Measurements from ENCODE around the gene CDH22.

CDH22 gene

GRCh38 chr20:46265539-46265938, 42.8 kb downstream of the CDH22 start:
- peak overlapping the region; percentile 67 for H3K27ac ChIP-seq
- no peak for TF ChIP-seq CTCF (conservative IDR thresholded peaks at IDR 0.05)

- TF ChIP-seq CTCF (conservative IDR thresholded peaks at IDR 0.05), result no peak
- peak overlapping the region; percentile 67 for H3K27ac ChIP-seq
Observed at GRCh38 chr20:46264391-46265266, 43.7 kb downstream of the CDH22 start.

GRCh38 chr20:46261456-46262253, 46.6 kb downstream of the CDH22 start:
- H3K27ac ChIP-seq, result no peak overlapping the region
- no peak for TF ChIP-seq CTCF (conservative IDR thresholded peaks at IDR 0.05)

GRCh38 chr20:46260936-46261454, 47.3 kb downstream of the CDH22 start:
- no peak for TF ChIP-seq CTCF (conservative IDR thresholded peaks at IDR 0.05)
- no peak overlapping the region for H3K27ac ChIP-seq

GRCh38 chr20:46260480-46260879, 47.8 kb downstream of the CDH22 start:
- H3K27ac ChIP-seq, result no peak overlapping the region
- no peak for TF ChIP-seq CTCF (conservative IDR thresholded peaks at IDR 0.05)

- TF ChIP-seq CTCF (conservative IDR thresholded peaks at IDR 0.05), result no peak
- H3K27ac ChIP-seq, result no peak overlapping the region
Observed at GRCh38 chr20:46259260-46259859, 48.9 kb downstream of the CDH22 start.

GRCh38 chr20:46257887-46258286, 50.4 kb downstream of the CDH22 start:
- TF ChIP-seq CTCF (conservative IDR thresholded peaks at IDR 0.05), result no peak
- H3K27ac ChIP-seq, result no peak overlapping the region; the same call in 1 of the 2 replicates

All from VCaP (cell line).